ENCODE data around the gene STON2. TPM values are rescaled to one million over a fixed set of nuclear protein-coding genes. Genes with fewer than 3 reads are reported as not detected.

Gene STON2
- total RNA-seq, 1 experiment from 2014 or later: 9.1 TPM

DNA sequence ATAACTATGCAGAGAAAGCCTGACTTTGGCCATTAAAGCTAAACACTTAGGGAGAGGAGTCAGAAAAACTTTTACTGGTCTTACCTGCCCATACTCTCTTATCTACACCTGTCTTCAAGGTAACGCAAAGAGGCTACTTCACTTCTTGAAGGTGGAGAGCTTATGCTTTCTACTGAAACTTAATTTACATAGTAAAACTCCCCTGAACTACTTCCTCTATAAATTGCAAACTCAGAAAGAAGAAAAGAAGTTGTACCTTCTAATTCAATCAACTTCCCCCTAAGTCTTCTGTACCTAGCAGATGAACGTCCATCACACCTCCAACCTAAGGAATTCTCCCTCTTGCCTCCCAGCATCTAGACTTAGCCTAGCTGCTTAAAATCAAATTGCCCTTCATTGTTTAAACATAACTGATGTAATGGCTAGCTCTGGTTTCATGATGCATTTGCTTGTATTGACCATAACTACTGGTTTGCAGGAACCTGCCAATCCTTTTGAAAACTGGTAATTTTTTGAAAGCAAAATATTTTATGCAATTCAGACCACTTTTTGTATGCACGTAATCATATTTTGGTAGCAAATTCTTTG is 87.7 kb downstream of the STON2 start:
- no peaks in the 10 kb centered on the region for H3K79me2 ChIP-seq (ENCODE audit: low read depth)
- H3K4me1 ChIP-seq (replicated peaks; ENCODE audit: insufficient read depth): no peaks in the 10 kb centered on the region
- BruUV-seq (replicated peaks): no TSS peak
- H3K4me3 ChIP-seq: no peak overlapping the region
- no peaks in the 10 kb centered on the region for H3K36me3 ChIP-seq (ENCODE audit: low read depth)
- H3K9me3 ChIP-seq (ENCODE audit: insufficient read depth, low read depth): no peaks in the 10 kb centered on the region
- no peak overlapping the region for H2AFZ ChIP-seq
- ChIA-PET POLR2A (ENCODE audit: unreplicated experiment) (no interaction called here), CTCF (no interaction called here)
- intact Hi-C loops (cut with micrococcal nuclease; ENCODE audit: unreplicated experiment): no loop called here
- no peaks in the 10 kb centered on the region for H4K20me1 ChIP-seq (ENCODE audit: insufficient read depth)
- no peak overlapping the region for H3K4me2 ChIP-seq
- no peak overlapping the region for H3K27ac ChIP-seq
- TF ChIP-seq EZH2 (IDR thresholded peaks at IDR 0.05; ENCODE audit: low read depth): no peak
- TF ChIP-seq CTCF (conservative IDR thresholded peaks at IDR 0.05): no peak
- no peaks in the 10 kb centered on the region for H3F3A ChIP-seq (ENCODE audit: insufficient read depth, low read depth)
- H3K27me3 ChIP-seq (ENCODE audit: insufficient read depth, low read depth): no peaks in the 10 kb centered on the region
- no peaks in the 10 kb centered on the region for H3K9me2 ChIP-seq (ENCODE audit: insufficient read depth)
- no peak for DNase-seq

GRCh38 chr14:81311778-81312177 is 88.3 kb downstream of the STON2 start:
- Histone ChIP-seq H3K27me3 (ENCODE audit: insufficient read depth, low read depth) (no peaks in the 10 kb centered on the region), H3K27ac (no peak overlapping the region), H3K4me3 (no peak overlapping the region), H3K4me2 (no peak overlapping the region), H2AFZ (no peak overlapping the region), H4K20me1 (ENCODE audit: insufficient read depth) (no peaks in the 10 kb centered on the region), H3K9me3 (ENCODE audit: insufficient read depth, low read depth) (no peaks in the 10 kb centered on the region), H3K9me2 (ENCODE audit: insufficient read depth) (no peaks in the 10 kb centered on the region), H3K36me3 (ENCODE audit: low read depth) (no peaks in the 10 kb centered on the region), H3K4me1 (replicated peaks; ENCODE audit: insufficient read depth) (no peaks in the 10 kb centered on the region), H3F3A (ENCODE audit: insufficient read depth, low read depth) (no peaks in the 10 kb centered on the region), H3K79me2 (ENCODE audit: low read depth) (no peaks in the 10 kb centered on the region)
- intact Hi-C loops (cut with micrococcal nuclease; ENCODE audit: unreplicated experiment): no loop called here
- ChIA-PET POLR2A (ENCODE audit: unreplicated experiment) (no interaction called here), CTCF (no interaction called here)
- BruUV-seq (replicated peaks): no TSS peak
- DNase-seq: no peak
- TF ChIP-seq EZH2 (IDR thresholded peaks at IDR 0.05; ENCODE audit: low read depth) (no peak), CTCF (conservative IDR thresholded peaks at IDR 0.05) (no peak)

DNA sequence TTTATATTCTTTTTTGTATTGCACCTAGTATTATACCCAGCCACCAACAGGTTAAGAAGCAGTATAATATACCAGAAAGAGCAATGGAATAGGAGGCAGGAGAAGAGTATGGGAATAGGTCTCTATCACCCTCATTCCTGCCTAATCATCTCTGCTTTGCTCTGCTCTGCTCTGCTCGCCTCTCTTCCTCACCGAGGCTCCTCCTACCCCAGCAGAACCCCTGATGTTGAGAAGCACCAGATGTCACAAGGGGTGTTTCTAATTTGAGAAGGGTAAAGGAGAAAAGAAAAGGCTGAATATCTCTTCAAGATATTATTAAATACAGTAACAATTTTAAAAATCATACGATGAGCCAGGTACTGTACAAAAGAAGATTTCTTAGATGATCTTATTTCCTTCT is 89.0 kb downstream of the STON2 start:
- H3K4me1 ChIP-seq (replicated peaks; ENCODE audit: insufficient read depth): no peaks in the 10 kb centered on the region
- no peaks in the 10 kb centered on the region for H3K9me2 ChIP-seq (ENCODE audit: insufficient read depth)
- DNase-seq: no peak
- TF ChIP-seq CTCF (conservative IDR thresholded peaks at IDR 0.05) (no peak), EZH2 (IDR thresholded peaks at IDR 0.05; ENCODE audit: low read depth) (no peak)
- no peaks in the 10 kb centered on the region for H3K9me3 ChIP-seq (ENCODE audit: insufficient read depth, low read depth)
- H3K27me3 ChIP-seq (ENCODE audit: insufficient read depth, low read depth): no peaks in the 10 kb centered on the region
- intact Hi-C loops (cut with micrococcal nuclease; ENCODE audit: unreplicated experiment): no loop called here
- no peak overlapping the region for H3K27ac ChIP-seq
- BruUV-seq (replicated peaks): no TSS peak
- H3F3A ChIP-seq (ENCODE audit: insufficient read depth, low read depth): no peaks in the 10 kb centered on the region
- ChIA-PET POLR2A (ENCODE audit: unreplicated experiment) (no interaction called here), CTCF (no interaction called here)
- H2AFZ ChIP-seq: no peak overlapping the region
- H3K79me2 ChIP-seq (ENCODE audit: low read depth): no peaks in the 10 kb centered on the region
- H3K36me3 ChIP-seq (ENCODE audit: low read depth): no peaks in the 10 kb centered on the region
- no peak overlapping the region for H3K4me2 ChIP-seq
- H3K4me3 ChIP-seq: no peak overlapping the region
- H4K20me1 ChIP-seq (ENCODE audit: insufficient read depth): no peaks in the 10 kb centered on the region
